Measurements from ENCODE around the gene GRIA1.

The GRIA1 gene

DNA sequence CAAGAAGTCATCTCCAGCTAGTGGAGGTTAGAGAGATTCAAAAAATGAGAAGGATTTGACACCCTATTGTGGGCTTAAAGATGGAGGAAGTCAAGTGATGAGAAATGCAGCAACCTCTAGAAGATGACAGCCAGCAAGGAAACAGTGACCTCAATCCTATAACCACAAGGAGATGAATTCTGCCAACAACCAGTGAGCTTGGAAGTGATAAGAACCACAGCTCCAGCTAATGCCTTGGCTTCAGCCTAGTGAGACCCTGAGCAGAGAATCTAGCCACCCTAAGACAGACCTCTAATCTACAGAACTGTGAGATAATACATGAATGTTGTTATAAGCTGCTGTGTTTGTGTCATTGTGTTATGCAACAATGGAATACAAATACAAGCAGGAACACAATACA lies 262.4 kb downstream of the GRIA1 start:
- Histone ChIP-seq H4K20me1 (no peaks in the 10 kb centered on the region), H3K27ac (no peak overlapping the region), H3K4me3 (no peak overlapping the region), H3K4me1 (no peaks in the 10 kb centered on the region), H3K9me3 (replicated peaks in 1 of 11) (peaks cover 0 to 14% (median 0%) of the 10 kb centered on the region in 11 experiments; a peak in 3 of 22 replicates), H3K36me3 (no peaks in the 10 kb centered on the region), H3K27me3 (no peaks in the 10 kb centered on the region), H3K9ac (no peak overlapping the region), H3K4me2 (0 out of 22 replicates have a peak overlapping the region, but pooled peaks of 1 of the 11 experiments have one; percentile 4)
- TF ChIP-seq Cebpa-rat (IDR thresholded peaks at IDR 0.05) = no peak

DNA sequence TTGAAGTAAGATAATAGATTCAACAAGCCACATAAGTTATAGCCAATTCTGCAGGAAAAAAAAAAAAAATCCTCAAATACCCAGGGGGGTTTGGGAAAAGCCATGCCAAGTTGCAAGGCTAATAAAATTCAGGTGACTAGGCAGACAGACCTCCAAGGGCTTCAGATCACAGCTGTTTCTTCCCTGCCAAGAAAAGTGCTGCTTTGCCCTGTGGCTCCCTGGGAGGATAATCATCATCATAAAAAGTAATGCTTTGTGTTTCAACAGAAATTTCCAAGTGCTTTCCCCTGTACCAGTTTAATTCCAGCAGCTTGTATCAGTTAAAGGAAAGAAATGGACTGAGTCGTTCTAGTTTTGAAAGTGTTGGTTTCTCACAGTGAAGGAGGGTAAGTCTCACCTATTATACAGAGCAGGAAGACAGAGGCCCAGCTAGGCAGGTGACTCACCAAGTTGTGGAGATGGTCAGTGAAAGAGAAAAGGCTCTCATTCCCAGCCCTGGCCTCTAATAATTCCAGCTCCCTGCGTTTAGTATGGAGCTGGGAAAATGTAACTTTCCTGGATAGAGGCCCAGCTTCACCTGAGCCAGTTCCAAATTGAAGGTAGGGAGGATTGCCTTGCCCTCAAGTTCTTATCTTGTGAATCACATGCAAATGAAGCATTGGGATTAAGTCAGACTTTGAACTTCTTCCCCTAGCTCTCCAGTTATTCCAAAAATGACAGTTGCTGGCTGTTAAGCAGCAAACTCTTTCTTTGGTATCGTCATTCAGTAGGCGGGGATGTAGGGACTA lies 263.4 kb downstream of the GRIA1 start:
- no peak overlapping the region for H3K27ac ChIP-seq
- no peaks in the 10 kb centered on the region for H4K20me1 ChIP-seq
- H3K4me2 ChIP-seq = no peak overlapping the region
- no peaks in the 10 kb centered on the region for H3K36me3 ChIP-seq
- H3K4me3 ChIP-seq = no peak overlapping the region
- no peaks in the 10 kb centered on the region for H3K27me3 ChIP-seq
- H3K9ac ChIP-seq = no peak overlapping the region
- no peaks in the 10 kb centered on the region for H3K4me1 ChIP-seq
- H3K9me3 ChIP-seq (replicated peaks in 1 of 11) = peaks cover 0 to 14% (median 0%) of the 10 kb centered on the region in 11 experiments; a peak in 3 of 22 replicates
- no peak for TF ChIP-seq Cebpa-rat (IDR thresholded peaks at IDR 0.05)

DNA sequence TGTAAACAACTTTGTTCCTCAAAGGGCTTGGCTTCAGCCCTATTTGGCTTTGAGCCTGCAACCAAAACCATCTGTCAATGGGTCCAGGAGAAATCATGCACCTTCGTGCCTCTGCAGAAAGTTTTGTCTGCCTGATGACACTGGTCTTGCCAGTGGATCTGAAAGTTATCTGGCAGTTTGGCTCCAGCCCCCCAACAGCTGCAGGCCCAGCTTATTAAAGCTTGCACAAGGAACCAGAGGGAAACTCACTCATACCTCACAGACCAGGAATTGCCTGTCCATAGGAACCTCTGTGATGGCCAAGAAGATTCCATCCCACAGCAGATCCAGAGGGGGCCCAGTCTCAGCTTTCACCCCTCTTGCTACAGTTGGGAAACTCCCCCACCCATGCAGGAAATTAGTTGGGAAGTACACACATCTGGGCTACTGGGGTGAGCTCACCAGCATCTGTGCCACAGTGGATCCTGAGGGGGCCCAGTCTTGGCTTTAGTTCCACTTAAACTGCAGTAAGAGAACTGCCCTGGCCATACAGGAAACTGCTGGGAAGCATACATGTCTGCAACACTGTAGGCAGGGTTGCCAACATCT lies 265.5 kb downstream of the GRIA1 start:
- no peak overlapping the region for H3K27ac ChIP-seq
- no peaks in the 10 kb centered on the region for H3K36me3 ChIP-seq
- H3K4me1 ChIP-seq = no peaks in the 10 kb centered on the region
- no peak overlapping the region for H3K9ac ChIP-seq
- no peak overlapping the region for H3K4me2 ChIP-seq
- no peak for TF ChIP-seq Cebpa-rat (IDR thresholded peaks at IDR 0.05)
- H3K9me3 ChIP-seq (replicated peaks in 1 of 11) = peaks cover 0 to 14% (median 0%) of the 10 kb centered on the region in 11 experiments; a peak in 4 of 22 replicates
- H3K27me3 ChIP-seq = no peaks in the 10 kb centered on the region
- H3K4me3 ChIP-seq = no peak overlapping the region
- H4K20me1 ChIP-seq = no peaks in the 10 kb centered on the region

DNA sequence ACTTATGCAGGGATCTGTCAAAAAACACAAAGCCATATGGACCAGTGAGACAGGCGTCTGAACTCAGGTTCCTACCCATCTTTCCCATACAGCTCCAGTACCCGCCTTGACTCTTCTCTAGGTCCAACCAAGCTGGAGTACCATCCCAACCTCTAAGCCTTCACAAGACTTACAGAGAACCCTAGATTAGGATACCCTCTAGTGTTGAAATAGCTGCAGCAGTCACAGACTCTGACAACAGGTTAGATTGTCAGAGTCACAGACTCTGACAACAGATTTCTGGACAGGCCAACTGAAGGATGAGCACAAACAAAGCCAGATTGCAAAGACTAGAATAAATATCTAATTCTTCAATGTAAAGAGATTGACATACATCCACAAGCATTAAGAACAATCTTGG lies 266.1 kb downstream of the GRIA1 start:
- Histone ChIP-seq H3K9ac (no peak overlapping the region), H3K4me1 (no peaks in the 10 kb centered on the region), H3K4me2 (no peak overlapping the region), H3K27me3 (no peaks in the 10 kb centered on the region), H3K36me3 (no peaks in the 10 kb centered on the region), H4K20me1 (no peaks in the 10 kb centered on the region), H3K4me3 (no peak overlapping the region), H3K9me3 (replicated peaks in 1 of 11) (peaks cover 0 to 14% (median 0%) of the 10 kb centered on the region in 11 experiments; a peak in 4 of 22 replicates), H3K27ac (no peak overlapping the region)
- no peak for TF ChIP-seq Cebpa-rat (IDR thresholded peaks at IDR 0.05)

DNA sequence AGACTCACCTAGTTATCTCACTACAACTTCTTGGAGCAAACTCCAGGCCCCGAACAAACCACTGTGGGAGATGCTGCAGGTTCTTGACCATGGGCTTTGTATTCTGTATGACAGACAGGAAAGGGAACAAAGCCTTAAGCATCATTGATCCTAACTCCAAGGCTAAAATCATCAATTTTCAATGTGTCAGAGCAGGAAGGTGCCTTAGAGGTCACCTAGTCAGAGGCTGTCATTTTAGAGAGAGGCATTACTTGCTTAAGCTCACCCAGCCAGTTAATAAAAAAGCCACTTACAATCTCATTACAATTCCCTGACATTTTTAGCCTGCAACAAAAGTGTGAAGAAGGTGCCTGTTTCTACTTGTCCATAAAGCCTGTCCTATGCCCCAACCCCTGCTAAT lies 275.5 kb downstream of the GRIA1 start:
- H3K36me3 ChIP-seq = no peaks in the 10 kb centered on the region
- no peak overlapping the region for H3K4me2 ChIP-seq
- no peak overlapping the region for H3K4me3 ChIP-seq
- no peaks in the 10 kb centered on the region for H4K20me1 ChIP-seq
- H3K9me3 ChIP-seq (replicated peaks in 1 of 11) = no peaks in the 10 kb centered on the region
- no peak for TF ChIP-seq Cebpa-rat (IDR thresholded peaks at IDR 0.05)
- H3K9ac ChIP-seq = no peak overlapping the region
- H3K27me3 ChIP-seq = no peaks in the 10 kb centered on the region
- no peak overlapping the region for H3K27ac ChIP-seq
- no peaks in the 10 kb centered on the region for H3K4me1 ChIP-seq

DNA sequence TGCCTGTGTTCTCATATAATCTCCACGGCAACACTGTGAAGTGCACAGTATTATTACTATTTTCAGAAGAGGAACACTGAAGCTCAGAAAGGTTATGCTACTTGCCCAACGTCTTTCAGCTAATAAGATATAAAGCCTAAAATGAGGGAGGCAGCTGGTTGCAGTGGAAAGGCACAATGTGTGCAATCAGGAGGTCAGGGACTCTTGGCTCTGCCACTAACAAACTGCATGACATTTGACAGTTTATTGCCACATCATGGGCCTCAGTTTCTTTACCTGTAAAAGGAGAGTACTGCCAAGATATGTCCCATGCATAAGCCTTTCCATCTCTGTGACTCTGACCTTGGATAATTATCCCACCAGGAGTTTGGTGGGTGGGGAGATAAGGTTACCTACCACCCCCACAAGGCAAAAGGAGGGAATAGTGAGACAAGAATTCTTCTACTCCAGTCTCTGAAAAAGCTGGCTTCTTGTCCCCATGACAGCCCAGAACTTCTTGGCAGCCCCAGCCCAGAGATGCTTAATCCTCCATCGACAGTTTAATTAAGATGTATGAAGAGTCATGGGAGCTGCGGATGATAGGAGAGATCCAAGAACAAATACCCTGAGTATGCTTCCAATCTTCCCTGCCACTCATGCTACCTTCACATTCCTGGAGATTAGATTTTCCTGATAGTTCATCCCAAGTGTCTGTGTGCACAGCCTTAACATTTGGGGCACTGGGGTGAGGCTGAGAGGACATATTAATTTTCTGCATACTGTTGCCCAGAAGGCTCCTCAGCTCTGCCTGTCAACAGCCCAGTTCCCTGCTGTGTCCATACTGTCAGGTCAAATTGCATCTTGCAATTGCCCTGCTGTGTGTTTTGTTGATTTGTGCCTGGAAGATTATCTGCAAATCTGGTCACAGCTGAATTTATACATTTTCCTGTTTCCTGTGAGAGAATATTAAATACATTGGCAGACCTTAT lies 277.0 kb downstream of the GRIA1 start:
- H3K27ac ChIP-seq = no peak overlapping the region
- no peaks in the 10 kb centered on the region for H3K4me1 ChIP-seq
- H3K4me2 ChIP-seq = no peak overlapping the region
- H4K20me1 ChIP-seq = no peaks in the 10 kb centered on the region
- H3K9me3 ChIP-seq (replicated peaks in 1 of 11) = no peaks in the 10 kb centered on the region
- no peaks in the 10 kb centered on the region for H3K36me3 ChIP-seq
- no peak overlapping the region for H3K4me3 ChIP-seq
- no peaks in the 10 kb centered on the region for H3K27me3 ChIP-seq
- H3K9ac ChIP-seq = no peak overlapping the region
- no peak for TF ChIP-seq Cebpa-rat (IDR thresholded peaks at IDR 0.05)

DNA sequence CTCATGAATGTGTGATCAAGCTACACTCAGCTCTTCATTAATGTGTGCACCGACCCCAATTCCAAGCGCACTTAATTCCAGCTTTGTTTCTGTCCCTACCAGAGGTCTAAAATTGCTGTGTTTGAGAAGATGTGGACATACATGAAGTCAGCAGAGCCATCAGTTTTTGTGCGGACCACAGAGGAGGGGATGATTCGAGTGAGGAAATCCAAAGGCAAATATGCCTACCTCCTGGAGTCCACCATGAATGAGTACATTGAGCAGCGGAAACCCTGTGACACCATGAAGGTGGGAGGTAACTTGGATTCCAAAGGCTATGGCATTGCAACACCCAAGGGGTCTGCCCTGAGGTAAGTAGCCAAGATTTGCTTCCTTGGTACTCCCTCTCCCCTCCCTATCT lies 279.6 kb downstream of the GRIA1 start:
- Histone ChIP-seq H3K27ac (no peak overlapping the region), H3K36me3 (no peaks in the 10 kb centered on the region)
- TF ChIP-seq Cebpa-rat (IDR thresholded peaks at IDR 0.05) = no peak

DNA sequence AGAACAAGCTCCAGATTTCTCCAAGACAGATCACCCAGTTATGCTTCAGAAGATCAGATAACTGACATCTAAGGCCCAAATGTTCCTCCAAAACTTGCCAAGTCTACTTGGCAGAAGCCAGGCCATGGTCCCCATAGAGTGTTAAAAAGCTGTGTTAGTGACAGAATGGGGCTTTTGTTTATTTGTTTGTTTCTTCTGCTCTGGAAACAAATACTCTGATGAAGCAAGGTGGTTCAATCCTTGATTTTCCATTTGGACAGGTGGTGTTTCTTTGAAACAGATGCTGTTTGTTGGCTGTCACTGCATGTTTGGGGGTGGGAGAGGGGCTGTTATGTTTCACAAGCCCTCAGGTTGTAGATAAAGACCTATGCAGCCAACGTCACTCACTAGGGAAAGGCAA lies 284.2 kb downstream of the GRIA1 start:
- Histone ChIP-seq H3K27ac (no peak overlapping the region), H3K4me3 (no peak overlapping the region), H3K4me2 (no peak overlapping the region), H3K9me3 (replicated peaks in 1 of 11) (no peaks in the 10 kb centered on the region), H4K20me1 (no peaks in the 10 kb centered on the region), H3K27me3 (no peaks in the 10 kb centered on the region), H3K9ac (no peak overlapping the region), H3K4me1 (no peaks in the 10 kb centered on the region), H3K36me3 (no peaks in the 10 kb centered on the region)
- no peak for TF ChIP-seq Cebpa-rat (IDR thresholded peaks at IDR 0.05)

More for the DNA sequence above, 279.6 kb downstream of the GRIA1 start:
- H3K27me3 ChIP-seq = no peaks in the 10 kb centered on the region
- H3K4me2 ChIP-seq = no peak overlapping the region
- no peaks in the 10 kb centered on the region for H4K20me1 ChIP-seq
- no peaks in the 10 kb centered on the region for H3K4me1 ChIP-seq
- H3K9ac ChIP-seq = no peak overlapping the region
- no peak overlapping the region for H3K4me3 ChIP-seq
- no peaks in the 10 kb centered on the region for H3K9me3 ChIP-seq (replicated peaks in 1 of 11)

DNA sequence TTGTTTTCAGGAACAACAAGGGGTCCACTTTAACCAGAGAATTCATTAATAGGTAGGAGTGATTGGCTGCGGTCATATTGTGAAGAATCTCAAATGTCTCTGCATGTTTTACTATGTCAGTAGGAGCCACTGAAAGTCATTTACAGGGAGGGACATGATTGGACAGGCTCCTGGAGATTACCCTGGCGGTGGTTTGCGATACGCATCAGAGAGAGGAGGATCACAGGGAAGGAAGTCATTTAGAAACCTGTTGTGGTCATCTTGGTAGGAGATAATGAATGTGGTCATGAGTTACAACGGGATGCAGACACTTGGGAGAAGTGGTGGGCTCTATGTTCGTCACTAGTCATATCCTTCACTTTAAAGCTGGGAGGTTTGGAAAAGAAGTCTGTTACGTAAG lies 285.5 kb downstream of the GRIA1 start:
- Histone ChIP-seq H3K9ac (no peak overlapping the region), H3K27me3 (no peaks in the 10 kb centered on the region), H3K27ac (no peak overlapping the region), H3K9me3 (replicated peaks in 1 of 11) (no peaks in the 10 kb centered on the region), H3K4me3 (no peak overlapping the region), H3K4me1 (no peaks in the 10 kb centered on the region), H3K36me3 (no peaks in the 10 kb centered on the region), H4K20me1 (no peaks in the 10 kb centered on the region), H3K4me2 (no peak overlapping the region)
- no peak for TF ChIP-seq Cebpa-rat (IDR thresholded peaks at IDR 0.05)

Measured in BLaER1 treated with 17β-estradiol and CSF1 and Interleukin-3, amounts not matched to agents 10 nM and 100 nM (cell line).